Right ventricle myocardium inferior (tissue), 1 donor: ENCODE results near the gene TAF11. TPM values are rescaled to one million over a fixed set of nuclear protein-coding genes. Genes with fewer than 3 reads are reported as not detected.
"Not testable (repeated sequence)": the region's sequence is repeated elsewhere in the genome, so short reads cannot be mapped to it uniquely, and the experiment has no call there.

Experiments used
- ATAC-seq: fragments of 200-7000 bp; cut with Tn5 transposase; one replicate; pipeline ENCODE4 v1.9.1; 2020; ENCODE audit warnings: mild to moderate bottlenecking, moderate library complexity
- DNase-seq: peaks from one replicate; pipeline ENCODE4 v3.0.0; 2021; ENCODE audit errors: missing footprints
- intact Hi-C: fragments of 100-400 bp; cut with DNase I; formaldehyde crosslinking; loops from one replicate; pipeline ENCODE4 v1.11.0; 2022
- total RNA-seq: library from RNA; stranded (reverse); fragmentation: NEBNext Ultra II Directional; extraction: Animal tissue kit (Norgen Biotek cat#: 25700); gene quantifications from one replicate; pipeline ENCODE4 v1.2.1, GENCODE V29; 2021
- donor health status: DM: no; HTN: yes; CAD: no; lungs with severe emphysema.

Gene TAF11
- total RNA-seq, 1 donor from 2014 or later, result 16.7 TPM

DNA sequence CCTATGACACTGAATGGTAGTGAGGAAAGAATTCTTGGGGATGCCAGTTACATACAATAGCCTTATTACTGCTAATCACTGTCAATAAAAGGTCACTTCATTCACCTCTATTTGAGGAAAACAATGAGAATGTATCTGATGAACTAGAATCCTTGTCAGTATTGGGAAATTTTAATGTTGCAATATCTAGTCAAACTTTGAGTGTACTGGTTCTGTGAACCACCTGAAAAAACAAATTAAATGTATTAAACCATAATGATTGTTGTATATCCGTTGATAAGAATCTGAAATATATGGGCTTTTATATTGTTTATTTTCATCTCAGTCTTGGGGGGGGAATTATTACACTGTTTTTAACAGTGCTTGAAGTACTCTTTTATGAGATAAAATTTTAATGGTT lies 10.6 kb downstream of the TAF11 start:
- ATAC-seq, result no peak
- DNase-seq, result no peak
- intact Hi-C loops, result loop anchor here (10.0 kb wide), 1 partner anchor 358 kb away; no protein-coding TSS in a partner anchor

DNA sequence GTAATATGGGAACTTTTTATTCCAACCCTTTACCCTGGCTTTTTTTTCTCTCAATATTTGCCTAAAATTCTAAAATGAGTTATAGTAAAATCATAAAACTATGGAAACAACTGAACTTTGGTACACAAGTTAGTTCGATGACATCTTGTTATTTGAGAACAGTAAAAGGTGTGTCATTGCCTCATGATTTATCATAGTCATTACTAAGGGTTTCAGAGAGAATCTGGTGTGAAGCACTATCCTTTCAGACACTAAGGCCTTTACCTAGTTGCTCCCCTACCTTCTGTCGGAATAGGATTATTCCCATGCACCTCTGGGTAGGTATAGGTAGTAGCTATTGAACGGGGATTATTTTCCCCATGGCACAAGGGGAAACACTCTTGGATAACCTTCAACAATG lies 11.4 kb downstream of the TAF11 start:
- no peak for DNase-seq
- intact Hi-C loops, result loop anchor here (10.0 kb wide), 1 partner anchor 358 kb away; no protein-coding TSS in a partner anchor
- ATAC-seq, result no peak

DNA sequence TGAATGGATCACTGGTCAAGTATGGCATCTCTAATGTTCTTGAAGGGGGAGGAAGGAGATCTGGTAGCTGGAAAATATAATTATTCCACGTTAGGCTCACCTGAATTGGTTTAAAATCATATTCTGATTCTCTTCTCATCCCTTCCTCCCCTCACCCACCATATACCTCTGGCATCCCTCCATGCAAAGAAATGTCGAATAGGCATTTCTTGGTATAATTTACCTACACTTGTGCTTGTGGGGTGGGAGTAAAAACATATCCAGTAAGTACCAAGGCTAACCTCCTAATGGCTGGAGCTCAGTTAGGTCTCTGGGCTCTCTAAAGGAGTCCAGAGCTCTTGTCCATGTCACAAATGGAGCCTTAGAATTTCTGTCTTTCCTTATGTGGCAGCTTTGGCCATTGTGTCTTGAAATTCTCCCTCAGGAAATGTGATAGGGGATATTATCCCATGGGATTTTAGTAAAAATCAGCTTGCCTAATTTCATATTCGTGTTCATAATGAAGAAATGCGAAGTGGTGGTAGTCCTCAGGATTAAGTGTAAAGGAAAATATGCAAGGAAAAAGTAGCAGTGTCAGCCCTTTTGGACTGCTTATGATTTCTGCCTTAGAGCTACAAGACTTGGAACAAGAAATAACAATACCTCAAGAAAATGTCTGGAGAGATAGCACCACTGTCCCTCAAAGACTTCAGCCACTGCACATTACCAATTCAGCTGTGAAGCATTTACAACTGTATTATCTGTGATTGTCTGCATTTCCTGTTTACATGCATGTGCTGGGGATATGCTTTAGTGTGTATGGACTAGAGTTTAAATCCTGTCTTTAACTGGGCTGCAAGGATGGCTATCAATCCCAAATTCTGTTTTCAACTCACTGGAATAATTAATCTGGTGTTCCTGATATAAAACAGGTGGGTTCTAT lies 12.3 kb downstream of the TAF11 start:
- no peak for ATAC-seq

DNA sequence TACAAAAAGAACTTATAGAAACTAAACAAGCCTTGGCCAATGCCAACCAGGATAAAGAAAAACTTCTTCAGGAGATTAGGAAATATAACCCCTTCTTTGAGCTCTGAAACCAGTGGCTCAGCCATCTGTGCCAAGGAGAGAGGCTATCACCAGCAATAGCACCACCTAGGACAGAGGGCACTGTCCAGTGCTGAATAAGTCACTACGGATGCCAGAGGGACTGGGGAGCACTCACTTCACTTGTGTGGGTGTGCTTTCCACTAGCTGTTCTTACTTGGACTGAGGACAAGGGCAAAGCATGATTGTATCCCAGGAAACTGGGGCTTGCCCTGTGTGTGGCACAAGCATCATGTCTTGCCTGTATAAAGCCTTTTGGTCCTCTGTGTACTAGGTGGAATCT lies 15.5 kb downstream of the TAF11 start:
- intact Hi-C loops, result loop anchor here (10.0 kb wide), 1 partner anchor 362 kb away; no protein-coding TSS in a partner anchor
- DNase-seq (no peak), ATAC-seq (no peak)

More for the DNA sequence above, 12.3 kb downstream of the TAF11 start:
- no peak for DNase-seq
- intact Hi-C loops, result loop anchor here (10.0 kb wide), 1 partner anchor 359 kb away; no protein-coding TSS in a partner anchor

DNA sequence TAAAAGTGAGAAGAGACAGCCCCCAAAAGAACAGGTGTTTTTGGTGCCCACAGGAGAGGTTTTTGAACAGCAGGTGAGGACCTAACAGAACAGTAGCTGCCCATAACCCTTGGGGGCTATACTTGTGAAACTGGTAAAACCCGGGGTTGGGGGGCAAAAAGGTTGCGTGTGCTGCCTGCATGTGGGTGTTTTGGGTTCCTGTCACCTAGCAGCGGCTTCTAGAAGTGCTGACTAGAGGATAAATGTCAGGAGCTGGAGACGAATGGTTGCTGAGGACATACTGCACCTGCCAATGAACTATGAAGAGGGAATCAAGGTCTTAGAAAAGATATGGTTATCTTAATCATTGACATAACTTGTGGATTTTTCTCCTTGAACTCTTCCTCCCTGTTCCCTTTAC lies 16.0 kb downstream of the TAF11 start:
- ATAC-seq, result no peak
- intact Hi-C loops, result loop anchor here (10.0 kb wide), 1 partner anchor 363 kb away; no protein-coding TSS in a partner anchor
- no peak for DNase-seq

DNA sequence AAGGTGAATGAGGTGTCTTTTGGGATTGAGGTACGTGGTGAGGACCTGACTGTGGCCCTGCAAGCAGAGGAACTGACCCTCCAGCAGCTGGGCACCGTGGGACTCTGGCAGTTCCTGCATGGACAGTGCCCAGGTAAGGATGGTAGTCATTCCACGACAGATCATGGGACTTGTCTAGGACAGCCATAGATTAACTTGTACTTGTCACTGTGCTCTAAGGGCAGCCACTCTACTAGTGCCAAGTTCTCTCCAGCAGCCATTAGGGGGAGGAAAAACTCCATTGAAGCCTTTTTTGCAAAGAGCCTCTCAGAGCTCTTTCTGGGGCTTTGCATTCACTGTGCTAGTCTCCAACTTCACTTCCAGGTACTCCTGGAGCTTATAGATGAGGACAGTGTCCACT lies 20.4 kb downstream of the TAF11 start:
- DNase-seq (no peak), ATAC-seq (peak; percentile 72)
- intact Hi-C loops, result loop anchor here (5.0 kb wide), 1 partner anchor 275 kb away; the partner anchor contains the start of gene TCP11

DNA sequence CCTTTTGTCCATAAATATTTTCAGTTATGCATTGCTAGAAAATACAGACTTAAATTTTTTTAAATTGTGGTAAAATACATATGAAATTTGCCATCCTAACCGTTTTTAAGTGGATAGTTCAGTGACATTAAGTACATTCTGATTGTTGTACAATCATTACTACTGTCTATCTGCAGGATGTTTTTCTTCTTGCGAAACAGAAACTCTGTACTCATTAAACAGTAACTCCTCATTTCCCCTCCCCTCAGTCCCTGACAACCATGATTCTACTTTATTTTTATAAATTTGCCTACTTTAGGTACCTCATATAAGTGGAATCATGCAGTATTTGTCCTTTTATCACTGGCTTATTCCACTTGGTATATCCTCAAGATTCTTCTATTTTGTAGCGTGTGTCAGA lies 21.3 kb downstream of the TAF11 start:
- ATAC-seq, result no peak
- intact Hi-C loops, result loop anchor here (5.0 kb wide), 1 partner anchor 276 kb away; the partner anchor contains the start of gene TCP11

DNA sequence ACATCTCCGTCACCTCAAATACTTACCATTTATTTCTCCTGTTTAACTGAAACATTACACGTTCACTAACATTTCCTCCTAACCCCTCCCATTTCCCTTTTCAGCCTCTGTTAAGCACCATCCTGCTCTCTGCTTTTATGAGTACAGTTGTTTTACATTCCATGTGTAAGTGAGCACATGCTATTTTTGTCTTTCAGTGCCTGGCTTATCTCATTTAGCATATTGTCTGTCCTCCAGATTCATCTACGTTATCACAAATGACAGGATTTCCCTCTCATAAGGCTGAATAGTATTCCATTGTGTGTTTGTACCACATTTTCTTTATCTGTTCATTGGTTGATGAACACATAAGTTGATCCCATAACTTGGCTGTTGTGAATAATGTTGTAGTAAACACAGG lies 22.7 kb downstream of the TAF11 start:
- intact Hi-C loops, result loop anchor here (5.0 kb wide), 1 partner anchor 277 kb away; the partner anchor contains the start of gene TCP11
- DNase-seq, result no peak
- ATAC-seq, result peak; percentile 84

More for the DNA sequence above, 21.3 kb downstream of the TAF11 start:
- DNase-seq, result no peak

DNA sequence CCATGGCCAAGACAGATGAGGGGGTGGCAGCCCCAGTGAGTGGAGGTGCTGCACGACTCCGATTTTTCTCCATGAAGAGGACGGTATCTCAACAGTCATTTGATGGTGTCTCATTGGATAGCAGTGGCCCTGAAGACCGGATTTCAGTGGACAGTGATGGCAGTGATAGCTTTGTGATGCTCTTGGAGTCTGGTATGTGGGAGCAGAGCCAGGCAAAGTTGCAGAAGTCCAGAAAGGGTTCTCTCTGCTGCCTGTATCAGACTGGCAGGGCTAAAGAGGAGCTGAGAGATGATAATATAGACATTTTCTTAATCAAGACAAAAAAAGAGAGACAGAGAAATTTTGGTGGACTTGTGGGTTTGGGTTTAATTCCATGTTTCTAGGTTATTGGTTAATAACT lies 23.8 kb downstream of the TAF11 start:
- ATAC-seq (peak; percentile 57), DNase-seq (no peak)
- intact Hi-C loops, result loop anchor here (1.0 kb wide), 1 partner anchor 21 kb away; no protein-coding TSS in a partner anchor

DNA sequence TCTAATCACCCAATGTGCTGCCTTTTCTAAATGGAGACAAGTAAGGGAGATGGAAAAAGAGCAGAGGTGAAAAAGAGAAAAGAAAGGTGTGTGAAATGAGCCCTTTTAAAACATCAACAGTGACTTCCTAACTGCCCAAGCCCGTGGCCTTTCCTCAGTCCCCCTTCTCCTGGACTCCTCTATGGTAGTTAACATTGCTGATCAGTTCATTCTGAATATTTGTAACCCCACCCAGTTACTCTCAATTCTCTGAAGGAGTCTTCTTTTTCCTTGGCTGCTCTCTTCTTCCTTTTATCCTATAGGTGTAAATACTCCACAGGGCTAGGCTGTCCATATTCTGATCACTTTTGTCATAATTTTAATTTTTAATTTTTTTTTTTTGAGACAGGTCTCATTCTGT lies 27.1 kb downstream of the TAF11 start:
- intact Hi-C loops, result no loop called here
- no peak for ATAC-seq
- no peak for DNase-seq

DNA sequence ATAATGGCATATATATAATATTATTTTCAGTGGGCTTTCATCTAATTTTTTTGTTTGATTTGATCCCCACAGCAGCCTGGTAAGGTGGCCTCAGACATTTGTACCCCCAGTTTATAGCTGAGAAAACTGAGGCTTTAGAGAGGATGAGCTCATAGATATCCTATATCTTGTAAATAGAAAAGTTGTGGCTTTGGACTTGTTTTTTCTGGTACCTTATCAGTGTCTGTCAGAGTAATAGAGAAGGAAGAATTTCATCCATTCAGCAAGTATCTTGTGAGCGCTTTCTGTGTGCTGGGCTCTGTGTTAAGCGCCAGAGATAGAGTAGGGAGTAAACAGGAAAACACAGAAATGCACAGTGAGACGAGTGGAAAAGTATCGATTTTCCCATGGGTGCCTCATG lies 27.9 kb downstream of the TAF11 start:
- ATAC-seq (no peak), DNase-seq (no peak)
- intact Hi-C loops, result no loop called here

DNA sequence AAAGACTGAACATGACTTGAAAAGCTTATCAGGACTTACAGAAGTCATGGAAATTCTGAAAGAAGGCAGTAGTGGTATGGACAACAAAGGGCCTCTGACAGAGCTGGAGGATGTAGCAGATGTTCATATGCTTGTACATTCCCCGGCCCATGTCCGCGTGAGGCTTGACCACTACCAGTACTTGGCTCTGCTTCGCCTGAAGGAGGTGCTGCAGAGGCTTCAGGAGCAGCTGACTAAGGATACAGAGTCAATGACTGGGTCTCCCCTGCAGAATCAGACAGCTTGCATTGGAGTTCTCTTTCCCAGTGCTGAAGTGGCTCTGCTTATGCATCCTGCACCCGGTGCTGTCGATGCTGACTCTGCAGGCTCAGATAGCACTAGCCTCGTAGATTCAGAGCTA lies 29.2 kb downstream of the TAF11 start:
- no peak for ATAC-seq
- intact Hi-C loops, result no loop called here
- DNase-seq, result no peak

DNA sequence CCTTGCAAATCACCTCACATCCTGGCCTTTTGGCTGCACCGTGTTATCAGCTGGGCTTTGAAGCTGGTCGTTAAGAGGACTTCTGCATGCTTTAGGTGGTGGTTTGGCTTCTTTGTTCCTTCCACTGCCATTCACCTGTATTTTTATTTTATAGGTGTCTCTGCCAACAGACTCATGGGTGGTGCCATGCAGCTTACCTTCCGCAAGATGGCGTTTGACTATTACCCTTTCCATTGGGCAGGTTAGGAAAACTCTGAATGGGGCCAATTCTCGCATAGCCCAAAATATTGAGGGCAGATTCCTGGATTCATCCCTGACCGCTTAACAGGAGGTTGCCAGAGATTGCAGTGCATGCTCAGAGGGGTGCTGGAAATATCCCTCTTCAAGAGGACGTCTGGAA lies 32.4 kb downstream of the TAF11 start:
- intact Hi-C loops, result no loop called here
- ATAC-seq, result no peak
- no peak for DNase-seq

DNA sequence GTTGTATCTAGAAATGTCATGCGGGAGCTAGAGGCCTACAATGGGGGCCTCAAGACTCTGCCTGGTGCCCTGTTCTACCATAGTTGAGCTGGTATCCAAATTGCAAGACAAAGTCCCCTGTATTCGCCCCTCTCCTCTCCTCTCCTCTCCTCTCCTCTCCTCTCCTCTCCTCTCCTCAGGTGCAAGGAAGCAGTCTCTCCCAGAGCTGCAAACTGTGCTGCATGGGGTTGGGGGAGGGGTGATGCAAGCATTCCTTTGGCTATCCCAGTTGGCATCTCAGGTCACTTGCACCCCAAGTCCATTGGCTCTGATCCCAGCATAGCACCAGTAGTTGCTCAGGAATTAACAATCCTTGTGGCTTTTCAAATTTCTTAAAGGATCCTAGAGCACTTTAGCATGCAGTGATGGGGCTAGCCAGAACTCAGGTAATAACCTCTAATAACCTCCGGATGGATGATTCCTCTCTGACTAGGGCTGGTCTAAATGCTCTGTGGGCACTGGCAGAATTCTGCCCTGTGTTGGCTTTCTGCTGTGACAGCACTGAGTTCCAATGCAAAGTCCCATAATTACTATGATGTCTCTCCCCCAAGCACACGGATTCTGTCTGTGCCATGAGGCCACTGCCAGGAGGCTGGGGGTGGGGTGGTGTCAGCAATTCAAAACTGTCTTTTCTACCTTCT lies 35.3 kb downstream of the TAF11 start:
- intact Hi-C loops, result no loop called here
- no peak for ATAC-seq
- DNase-seq, result no peak

DNA sequence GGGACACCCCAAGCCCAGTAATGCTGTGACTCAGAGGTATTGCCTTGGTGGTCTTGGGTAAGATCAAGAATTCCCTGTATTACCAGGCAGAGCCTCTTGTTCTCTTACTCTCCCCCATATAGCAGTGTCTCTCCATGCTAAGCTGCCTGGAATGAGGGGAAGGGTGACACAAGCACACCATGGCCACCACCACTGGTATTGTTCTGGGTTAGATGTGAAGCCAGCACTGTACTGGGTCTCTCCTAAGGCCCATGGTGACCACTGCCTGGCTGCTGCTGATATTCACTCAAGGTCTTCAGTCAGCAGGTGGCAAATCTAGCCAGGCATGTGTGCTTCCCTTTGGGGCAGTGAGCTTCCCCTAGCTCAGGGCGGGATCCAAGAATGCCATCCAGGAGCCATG lies 36.5 kb downstream of the TAF11 start:
- DNase-seq (no peak), ATAC-seq (no peak)
- intact Hi-C loops, result no loop called here

DNA sequence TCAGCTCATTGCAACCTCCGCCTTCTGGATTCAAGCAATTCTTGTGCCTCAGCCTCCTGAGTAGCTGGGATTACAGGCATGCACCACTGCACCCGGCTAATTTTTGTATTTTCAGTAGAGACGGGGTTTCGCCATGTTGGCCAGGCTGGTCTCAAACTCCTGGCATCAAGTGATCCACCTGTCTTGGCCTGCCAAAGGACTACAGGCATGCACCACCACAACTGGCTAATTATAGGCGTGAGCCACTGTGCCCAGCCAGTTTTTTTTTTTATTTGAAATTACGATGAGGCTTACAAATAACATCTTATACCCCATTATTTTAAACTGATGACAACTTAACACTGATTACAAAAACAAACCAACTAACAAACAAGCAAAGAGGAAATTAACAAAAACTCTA lies 38.8 kb downstream of the TAF11 start:
- ATAC-seq, DNase-seq, intact Hi-C loops: not testable (repeated sequence)

DNA sequence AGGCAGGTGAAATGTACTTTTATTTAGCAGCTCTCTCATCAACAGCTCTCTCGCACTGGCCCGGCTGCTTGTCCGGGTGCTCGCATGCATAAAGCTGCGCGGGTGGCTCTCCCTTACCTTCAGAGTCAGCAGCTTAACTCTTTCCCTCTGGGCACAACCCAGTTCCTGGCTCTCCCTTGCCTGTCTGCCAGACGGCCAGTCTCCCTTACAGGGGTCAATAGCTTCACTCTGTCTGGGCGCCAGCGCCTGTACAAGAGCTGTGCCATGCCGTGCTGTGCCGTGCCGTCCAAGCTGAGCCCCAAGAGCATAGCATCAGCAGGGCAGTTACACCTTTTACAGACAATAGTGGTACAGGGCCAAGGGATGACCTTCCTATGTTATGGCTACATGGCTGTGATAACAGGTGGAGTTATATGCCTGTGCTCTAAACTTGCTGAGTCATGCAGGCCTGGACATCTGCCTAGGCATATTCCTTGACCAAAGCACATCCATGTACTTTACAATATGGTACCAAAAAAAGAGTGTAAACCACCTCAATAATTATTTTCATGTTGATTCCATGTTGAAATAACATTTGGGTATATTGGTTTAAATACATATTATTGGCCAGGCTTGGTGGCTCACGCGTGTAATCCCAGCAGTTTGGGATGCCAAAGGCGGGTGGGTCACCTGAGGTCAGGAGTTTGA lies 48.0 kb downstream of the TAF11 start:
- no peak for ATAC-seq
- intact Hi-C loops, result no loop called here
- DNase-seq, result no peak

DNA sequence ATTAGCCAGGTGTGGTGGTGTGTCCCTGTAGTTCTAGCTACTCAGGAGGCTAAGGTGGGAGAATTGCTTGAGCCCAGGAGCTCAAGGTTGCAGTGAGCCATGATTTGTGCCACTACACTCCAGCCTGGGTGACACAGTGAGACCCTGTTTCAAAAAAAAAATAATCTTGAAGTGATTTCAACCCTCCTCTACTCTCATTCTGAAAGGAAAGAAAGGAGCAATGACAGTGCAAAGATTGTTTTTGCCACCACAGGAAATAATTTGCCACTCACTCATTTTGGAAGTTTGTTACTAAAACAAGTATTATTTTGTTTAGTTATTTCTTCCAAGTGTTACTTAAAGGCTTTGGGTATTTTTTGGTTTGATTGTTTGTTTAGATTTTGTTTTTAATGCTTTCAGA lies 50.3 kb downstream of the TAF11 start:
- intact Hi-C loops, result no loop called here
- no peak for ATAC-seq

DNA sequence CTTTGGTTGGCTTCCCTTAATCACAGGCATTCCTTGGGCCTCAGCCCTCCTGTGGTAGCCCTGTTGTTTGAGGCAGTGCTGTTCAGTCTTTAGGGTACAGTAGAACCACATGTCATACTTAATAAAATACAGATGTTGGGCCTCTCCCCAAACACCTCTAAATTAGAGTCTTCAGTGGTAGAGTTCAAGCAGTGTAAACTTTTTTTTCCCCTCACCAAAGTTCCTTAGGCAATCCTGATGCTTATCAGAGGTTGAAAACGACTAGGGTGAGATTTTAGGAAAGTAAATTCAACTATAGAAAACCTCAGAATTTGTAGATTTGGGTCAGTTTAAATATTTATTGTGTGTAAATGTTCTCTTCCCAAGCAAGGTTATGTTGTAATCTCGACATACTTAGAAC lies 51.4 kb downstream of the TAF11 start:
- ATAC-seq (no peak), DNase-seq (no peak)
- intact Hi-C loops, result no loop called here

More for the DNA sequence above, 50.3 kb downstream of the TAF11 start:
- DNase-seq, result no peak
